ENCODE results near the gene TCERG1.
A peak's percentile ranks its signal among the peaks of the same experiment; 100 is the strongest.

TCERG1 gene

GRCh38 chr5:146446861-146447733 is at the start of gene TCERG1:
Gene TCERG1 (plus strand): TSS chr5:146447333. CDS start chr5:146447350, 17 bp downstream.
- peak within 1 kb of the TSS; percentile 100 for H3K4me3 ChIP-seq (ENCODE audit: low read depth, low read length)

GRCh38 chr5:146398826-146399225 is 48.3 kb upstream of the TCERG1 start:
- H3K4me3 ChIP-seq (ENCODE audit: low read depth, low read length), result no peak overlapping the region
- TF ChIP-seq CTCF (IDR thresholded peaks at IDR 0.05; ENCODE audit: borderline replicate concordance, insufficient read depth, low read depth, low read length), result no peak

More at GRCh38 chr5:146446861-146447733, at the start of gene TCERG1:
- TF ChIP-seq CTCF (IDR thresholded peaks at IDR 0.05; ENCODE audit: borderline replicate concordance, insufficient read depth, low read depth, low read length), result peak; percentile 80

DNA sequence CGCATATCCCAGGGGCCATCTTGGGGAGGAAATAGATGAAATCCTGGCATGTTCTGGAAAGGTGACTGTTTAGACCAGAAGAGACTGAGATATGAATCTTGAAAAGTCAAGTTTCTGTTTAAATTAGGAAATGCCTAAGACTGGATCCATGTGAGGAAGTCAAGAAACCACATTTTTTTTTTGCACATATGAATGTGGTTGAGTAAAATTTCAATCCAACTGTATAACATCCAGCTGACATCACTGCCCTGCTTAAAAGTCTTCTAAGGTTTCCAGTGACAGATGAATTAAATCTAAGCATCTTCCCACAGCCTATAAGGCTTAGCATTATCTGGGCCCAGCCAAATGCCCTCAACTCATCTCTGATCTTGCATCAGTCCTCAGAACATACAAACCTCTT is 47.7 kb upstream of the TCERG1 start:
- H3K4me3 ChIP-seq (ENCODE audit: low read depth, low read length), result no peak overlapping the region
- no peak for TF ChIP-seq CTCF (IDR thresholded peaks at IDR 0.05; ENCODE audit: borderline replicate concordance, insufficient read depth, low read depth, low read length)

- H3K4me3 ChIP-seq (ENCODE audit: low read depth, low read length), result no peak overlapping the region
- TF ChIP-seq CTCF (IDR thresholded peaks at IDR 0.05; ENCODE audit: borderline replicate concordance, insufficient read depth, low read depth, low read length), result no peak
These were observed 46.9 kb upstream of the TCERG1 start for GRCh38 chr5:146400201-146400600.

GRCh38 chr5:146401021-146401420 is 46.1 kb upstream of the TCERG1 start:
- no peak for TF ChIP-seq CTCF (IDR thresholded peaks at IDR 0.05; ENCODE audit: borderline replicate concordance, insufficient read depth, low read depth, low read length)
- no peak overlapping the region for H3K4me3 ChIP-seq (ENCODE audit: low read depth, low read length)

DNA sequence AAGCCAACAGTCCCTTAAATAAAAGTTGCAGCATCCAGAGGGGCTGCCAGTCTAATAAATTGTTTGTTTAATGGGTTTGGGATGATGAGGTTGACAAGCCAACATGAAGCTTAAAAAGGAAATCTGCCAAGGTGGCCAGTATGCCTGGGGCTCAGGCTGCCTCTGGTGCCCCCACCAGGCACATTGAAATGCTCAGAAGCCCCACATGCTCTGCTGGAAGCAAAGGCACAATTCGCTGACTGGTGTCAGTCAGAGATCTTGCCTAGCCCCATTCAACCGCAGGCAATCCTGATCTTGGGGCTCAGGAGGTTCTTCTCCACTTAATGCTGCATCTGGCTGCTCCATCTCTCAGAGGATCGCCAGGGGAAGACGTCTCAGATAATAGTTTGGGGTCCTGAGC is 44.2 kb upstream of the TCERG1 start:
- no peak for TF ChIP-seq CTCF (IDR thresholded peaks at IDR 0.05; ENCODE audit: borderline replicate concordance, insufficient read depth, low read depth, low read length)
- H3K4me3 ChIP-seq (ENCODE audit: low read depth, low read length), result no peak overlapping the region

All from GM12875 (cell line).